ENCODE measurements around the gene STX10. TPM values are rescaled to one million over a fixed set of nuclear protein-coding genes. Genes with fewer than 3 reads are reported as not detected.

Gene STX10
- total RNA-seq, 1 experiment from 2014 or later, result 179 TPM

DNA sequence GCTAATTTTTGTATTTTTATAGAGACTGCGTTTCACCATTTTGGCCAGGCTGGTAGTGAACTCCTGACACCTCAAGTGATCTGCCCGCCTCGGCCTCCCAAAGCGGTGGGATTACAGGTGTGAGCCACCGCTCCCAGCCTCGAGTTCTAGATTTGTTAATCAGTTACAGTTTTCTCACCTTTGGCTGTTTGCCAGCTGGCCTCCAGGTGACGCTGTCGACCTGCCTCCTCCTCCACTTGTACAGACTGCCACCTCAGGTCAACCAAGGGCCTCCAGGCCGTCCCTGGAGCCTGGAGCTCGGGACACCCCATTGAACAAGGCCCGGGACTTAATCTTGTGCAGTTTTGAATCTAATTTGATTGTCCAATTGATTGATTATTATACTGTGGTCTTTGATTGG, 45.5 kb upstream of the STX10 start:
- DNase-seq (no peak), ATAC-seq (no peak)
- POLR2A ChIA-PET (ENCODE audit: unreplicated experiment), result no interaction called here
- H3K4me3 ChIP-seq (ENCODE audit: low read length), result no peak overlapping the region
- H3K9me3 ChIP-seq (ENCODE audit: low read length), result no peaks in the 10 kb centered on the region
- no peaks in the 10 kb centered on the region for H4K20me1 ChIP-seq (ENCODE audit: low read length)
- no peak for TF ChIP-seq EZH2 (IDR thresholded peaks at IDR 0.05; ENCODE audit: low read length, unreplicated experiment)
- TF ChIP-seq, protein P1, sequence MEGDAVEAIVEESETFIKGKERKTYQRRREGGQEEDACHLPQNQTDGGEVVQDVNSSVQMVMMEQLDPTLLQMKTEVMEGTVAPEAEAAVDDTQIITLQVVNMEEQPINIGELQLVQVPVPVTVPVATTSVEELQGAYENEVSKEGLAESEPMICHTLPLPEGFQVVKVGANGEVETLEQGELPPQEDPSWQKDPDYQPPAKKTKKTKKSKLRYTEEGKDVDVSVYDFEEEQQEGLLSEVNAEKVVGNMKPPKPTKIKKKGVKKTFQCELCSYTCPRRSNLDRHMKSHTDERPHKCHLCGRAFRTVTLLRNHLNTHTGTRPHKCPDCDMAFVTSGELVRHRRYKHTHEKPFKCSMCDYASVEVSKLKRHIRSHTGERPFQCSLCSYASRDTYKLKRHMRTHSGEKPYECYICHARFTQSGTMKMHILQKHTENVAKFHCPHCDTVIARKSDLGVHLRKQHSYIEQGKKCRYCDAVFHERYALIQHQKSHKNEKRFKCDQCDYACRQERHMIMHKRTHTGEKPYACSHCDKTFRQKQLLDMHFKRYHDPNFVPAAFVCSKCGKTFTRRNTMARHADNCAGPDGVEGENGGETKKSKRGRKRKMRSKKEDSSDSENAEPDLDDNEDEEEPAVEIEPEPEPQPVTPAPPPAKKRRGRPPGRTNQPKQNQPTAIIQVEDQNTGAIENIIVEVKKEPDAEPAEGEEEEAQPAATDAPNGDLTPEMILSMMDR (conservative IDR thresholded peaks at IDR 0.05; ENCODE audit: low read depth, low read length), result no peak; the same call in 1 of the 2 replicates
- TF ChIP-seq EZH2phosphoT487 (IDR thresholded peaks at IDR 0.05; ENCODE audit: borderline replicate concordance, low read length), result no peak
- no peak overlapping the region for H3K27ac ChIP-seq (ENCODE audit: low read length)
- H3K27me3 ChIP-seq (ENCODE audit: low read length), result no peaks in the 10 kb centered on the region
- intact Hi-C loops (cut with micrococcal nuclease), result no loop called here
- no peaks in the 10 kb centered on the region for H3K4me1 ChIP-seq (ENCODE audit: insufficient read depth, low read length)
- no peak overlapping the region for H3K4me2 ChIP-seq (ENCODE audit: low read length)
- H3F3A ChIP-seq (ENCODE audit: low read length, unreplicated experiment), result no peaks in the 10 kb centered on the region
- H3K9ac ChIP-seq (ENCODE audit: low read length), result no peak overlapping the region
- no TSS peak for BruUV-seq (replicated peaks)
- CTCF ChIA-PET, result interaction anchor here (0.5 kb wide), 1 partner anchor 234 kb away, joined by 3 read pairs; no protein-coding TSS in a partner anchor
- no peaks in the 10 kb centered on the region for H3K79me2 ChIP-seq (ENCODE audit: low read length)
- H3K9me2 ChIP-seq (replicated peaks; ENCODE audit: low read length), result no peaks in the 10 kb centered on the region
- no peaks in the 10 kb centered on the region for H3K36me3 ChIP-seq (ENCODE audit: low read depth, low read length)
- no peak overlapping the region for H2AFZ ChIP-seq (ENCODE audit: low read length)

DNA sequence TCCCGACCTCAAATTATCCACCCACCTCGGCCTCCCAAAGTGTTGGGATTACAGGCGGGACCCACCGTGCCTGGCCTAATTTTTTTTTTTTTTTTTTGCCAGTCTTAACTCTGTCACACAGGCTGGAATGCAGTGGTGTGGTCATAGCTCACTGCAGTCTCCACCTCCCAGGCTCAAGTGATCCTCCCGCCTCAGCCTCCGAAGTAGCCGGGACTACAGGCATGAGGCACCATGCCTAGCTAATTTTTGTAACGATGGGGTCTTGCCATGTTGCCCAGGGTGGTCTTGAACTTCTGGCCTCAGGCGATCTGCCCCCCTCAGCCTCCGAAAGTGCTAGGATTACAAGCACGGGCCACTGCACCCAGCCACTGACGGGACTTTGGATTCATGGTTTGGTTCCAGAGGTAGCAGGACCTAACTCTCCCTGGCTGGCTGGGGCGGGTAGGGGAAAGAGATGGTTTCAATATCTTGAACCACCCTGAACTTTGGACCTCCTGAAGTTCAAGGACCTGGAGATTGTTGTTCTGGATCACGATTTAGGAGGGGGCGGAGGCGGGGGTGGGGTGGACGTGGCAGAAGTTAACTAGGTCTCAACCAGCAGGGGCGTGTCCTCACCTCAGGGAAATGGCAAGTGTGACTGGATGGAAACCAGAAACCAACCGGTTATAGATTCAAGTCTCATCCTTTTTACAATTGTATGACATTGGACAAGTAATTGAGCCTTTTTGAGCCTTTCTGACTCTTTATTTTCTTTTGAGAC, 40.8 kb upstream of the STX10 start:
- intact Hi-C loops (cut with micrococcal nuclease), result no loop called here
- CTCF ChIA-PET, result interaction anchor here (0.6 kb wide), 1 partner anchor 233 kb away, joined by 4 read pairs; no protein-coding TSS in a partner anchor
- H3K4me2 ChIP-seq (ENCODE audit: low read length), result no peak overlapping the region
- POLR2A ChIA-PET (ENCODE audit: unreplicated experiment), result no interaction called here
- TF ChIP-seq, protein P1 (conservative IDR thresholded peaks at IDR 0.05; ENCODE audit: low read depth, low read length), result no peak
- no peak for TF ChIP-seq EZH2 (IDR thresholded peaks at IDR 0.05; ENCODE audit: low read length, unreplicated experiment)
- TF ChIP-seq EZH2phosphoT487 (IDR thresholded peaks at IDR 0.05; ENCODE audit: borderline replicate concordance, low read length), result no peak
- no peaks in the 10 kb centered on the region for H3K79me2 ChIP-seq (ENCODE audit: low read length)
- no peaks in the 10 kb centered on the region for H3K9me3 ChIP-seq (ENCODE audit: low read length)
- H3K36me3 ChIP-seq (ENCODE audit: low read depth, low read length), result no peaks in the 10 kb centered on the region
- no peaks in the 10 kb centered on the region for H3K9me2 ChIP-seq (replicated peaks; ENCODE audit: low read length)
- no peak overlapping the region for H3K27ac ChIP-seq (ENCODE audit: low read length)
- DNase-seq (no peak), ATAC-seq (no peak)
- no peak overlapping the region for H3K9ac ChIP-seq (ENCODE audit: low read length)
- no peaks in the 10 kb centered on the region for H3F3A ChIP-seq (ENCODE audit: low read length, unreplicated experiment)
- no TSS peak for BruUV-seq (replicated peaks)
- H3K4me3 ChIP-seq (ENCODE audit: low read length), result no peak overlapping the region
- H4K20me1 ChIP-seq (ENCODE audit: low read length), result no peaks in the 10 kb centered on the region
- H2AFZ ChIP-seq (ENCODE audit: low read length), result no peak overlapping the region
- H3K4me1 ChIP-seq (ENCODE audit: insufficient read depth, low read length), result no peaks in the 10 kb centered on the region
- no peaks in the 10 kb centered on the region for H3K27me3 ChIP-seq (ENCODE audit: low read length)

DNA sequence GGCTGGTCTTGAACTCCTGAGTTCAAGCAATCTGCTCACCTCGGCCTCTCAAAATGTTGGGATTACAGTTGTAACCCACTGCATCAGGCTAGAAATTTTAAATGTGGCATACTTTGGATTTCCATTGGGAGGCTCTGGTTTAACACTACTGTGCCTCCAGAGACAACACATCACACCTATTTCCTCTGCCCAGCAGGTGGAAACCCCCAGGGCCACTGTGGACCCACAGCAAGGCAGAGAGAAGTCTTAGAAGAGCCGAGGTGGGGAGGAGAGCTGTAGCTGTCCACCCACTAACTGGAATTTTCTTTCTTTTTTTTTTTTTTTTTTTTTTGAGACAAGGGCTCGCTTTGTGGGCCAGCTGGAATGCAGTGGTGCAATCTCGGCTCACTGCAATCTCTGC, 39.4 kb upstream of the STX10 start:
- ChIA-PET CTCF (interaction anchor here (0.6 to 0.7 kb wide), 2 partner anchors 73 to 233 kb away, joined by 6 to 7 read pairs; no protein-coding TSS in a partner anchor), POLR2A (ENCODE audit: unreplicated experiment) (no interaction called here)
- Histone ChIP-seq H3K79me2 (ENCODE audit: low read length) (no peaks in the 10 kb centered on the region), H3K9me2 (replicated peaks; ENCODE audit: low read length) (no peaks in the 10 kb centered on the region), H3F3A (ENCODE audit: low read length, unreplicated experiment) (no peaks in the 10 kb centered on the region), H3K9ac (ENCODE audit: low read length) (no peak overlapping the region), H3K4me2 (ENCODE audit: low read length) (no peak overlapping the region), H3K27me3 (ENCODE audit: low read length) (no peaks in the 10 kb centered on the region), H3K4me3 (ENCODE audit: low read length) (no peak overlapping the region), H3K4me1 (ENCODE audit: insufficient read depth, low read length) (no peaks in the 10 kb centered on the region), H2AFZ (ENCODE audit: low read length) (no peak overlapping the region), H3K27ac (ENCODE audit: low read length) (no peak overlapping the region), H4K20me1 (ENCODE audit: low read length) (no peaks in the 10 kb centered on the region), H3K9me3 (ENCODE audit: low read length) (no peaks in the 10 kb centered on the region), H3K36me3 (ENCODE audit: low read depth, low read length) (no peaks in the 10 kb centered on the region)
- ATAC-seq (no peak), DNase-seq (no peak)
- intact Hi-C loops (cut with micrococcal nuclease), result no loop called here
- BruUV-seq (replicated peaks), result no TSS peak
- no peak for TF ChIP-seq EZH2 (IDR thresholded peaks at IDR 0.05; ENCODE audit: low read length, unreplicated experiment)
- TF ChIP-seq, protein P1 (conservative IDR thresholded peaks at IDR 0.05; ENCODE audit: low read depth, low read length), result no peak
- TF ChIP-seq EZH2phosphoT487 (IDR thresholded peaks at IDR 0.05; ENCODE audit: borderline replicate concordance, low read length), result no peak
